Right cardiac atrium (tissue), 5 donors: Measurements from ENCODE around the gene ARSA. TPM values are rescaled to one million over a fixed set of nuclear protein-coding genes. Genes with fewer than 3 reads are reported as not detected.

Experiments used
- ATAC-seq, 2 donors: fragments of 200-7000 bp; cut with Tn5 transposase; one replicate each; pipeline versions ENCODE4 v1.8.0 to v1.9.1; 2020; ENCODE audit warnings: moderate library complexity in 2 of 2, mild to moderate bottlenecking in 1 of 2
- DNase-seq, 3 donors: peaks; one replicate each; pipeline ENCODE4 v3.0.0-alpha.2; 2020
- H3K27ac ChIP-seq: one replicate; pipeline ENCODE4 v1.5.1; 2013; ENCODE audit warnings: mild to moderate bottlenecking, low read length, control low read depth, moderate library complexity
- H3K27me3 ChIP-seq: one replicate; pipeline ENCODE4 v1.6.1; 2013; ENCODE audit not compliant: control insufficient read depth, insufficient read depth
- H3K4me1 ChIP-seq: one replicate; pipeline ENCODE4 v1.6.1; 2013; ENCODE audit warnings: low read length; ENCODE audit not compliant: control insufficient read depth, insufficient read depth
- H3K4me3 ChIP-seq: one replicate; pipeline ENCODE4 v1.5.1; 2013; ENCODE audit warnings: low read length, control low read depth
- H3K9me3 ChIP-seq: one replicate; pipeline ENCODE4 v1.6.1; 2013; ENCODE audit warnings: low read length; ENCODE audit not compliant: control insufficient read depth
- WGBS: extraction: QIAGEN DNeasy Blood & Tissue Kit; methylation state at CpG from one replicate; pipeline ENCODE4 v1.1.7; 2013; 5-methylcytosine and 5-hydroxymethylcytosine counted together
- intact Hi-C, 4 donors: fragments of 100-400 bp; cut with DNase I; formaldehyde crosslinking; loops; one replicate each; pipeline versions ENCODE4 v1.11.0 to v1.14.0; 2022 to 2023
- polyA plus RNA-seq: library from polyadenylated mRNA; stranded (reverse); fragments of 200-250 nt; gene quantifications from one replicate; pipeline ENCODE4 v1.2.3, GENCODE V29; 2013
- total RNA-seq, 4 donors: library from RNA; stranded (reverse); fragmentation: NEBNext Ultra II Directional; extraction: Animal tissue kit (Norgen Biotek cat#: 25700); gene quantifications; one replicate each; pipeline ENCODE4 v1.2.1, GENCODE V29; 2021
- donor health status: healthy with polysubstance abuse.
- donor health status: DM: no; HTN: yes; CAD: no.
- donor health status: DM: no; HTN: no; CAD: no.
- donor health status: DM: no; HTN: yes; CAD: no; lungs with severe emphysema.
- donor health status: DM: yes; HTN: yes; CAD: no.

Gene ARSA
- total and polyA plus RNA-seq, 5 donors: 30.3 to 37.0 (median 32.7) TPM

- peaks cover 6% of the 10 kb centered on the region for H3K4me1 ChIP-seq
- H3K27ac ChIP-seq: peak overlapping the region; percentile 22
- H3K9me3 ChIP-seq: no peaks in the 10 kb centered on the region
- ATAC-seq (peak in 1 of 2 donors; percentile 7), DNase-seq (no peak)
- no peaks in the 10 kb centered on the region for H3K27me3 ChIP-seq
- WGBS: 31% methylated on average over 16 of the region's 16 CpGs
- intact Hi-C loops: loop anchor here in 1 of 4 donors (5.0 kb wide), 1 partner anchor 69 kb away; no protein-coding TSS in a partner anchor
- H3K4me3 ChIP-seq: peak overlapping the region; percentile 64
Measured at GRCh38 chr22:50628543-50629134, 687 bp upstream of the ARSA start.

DNA sequence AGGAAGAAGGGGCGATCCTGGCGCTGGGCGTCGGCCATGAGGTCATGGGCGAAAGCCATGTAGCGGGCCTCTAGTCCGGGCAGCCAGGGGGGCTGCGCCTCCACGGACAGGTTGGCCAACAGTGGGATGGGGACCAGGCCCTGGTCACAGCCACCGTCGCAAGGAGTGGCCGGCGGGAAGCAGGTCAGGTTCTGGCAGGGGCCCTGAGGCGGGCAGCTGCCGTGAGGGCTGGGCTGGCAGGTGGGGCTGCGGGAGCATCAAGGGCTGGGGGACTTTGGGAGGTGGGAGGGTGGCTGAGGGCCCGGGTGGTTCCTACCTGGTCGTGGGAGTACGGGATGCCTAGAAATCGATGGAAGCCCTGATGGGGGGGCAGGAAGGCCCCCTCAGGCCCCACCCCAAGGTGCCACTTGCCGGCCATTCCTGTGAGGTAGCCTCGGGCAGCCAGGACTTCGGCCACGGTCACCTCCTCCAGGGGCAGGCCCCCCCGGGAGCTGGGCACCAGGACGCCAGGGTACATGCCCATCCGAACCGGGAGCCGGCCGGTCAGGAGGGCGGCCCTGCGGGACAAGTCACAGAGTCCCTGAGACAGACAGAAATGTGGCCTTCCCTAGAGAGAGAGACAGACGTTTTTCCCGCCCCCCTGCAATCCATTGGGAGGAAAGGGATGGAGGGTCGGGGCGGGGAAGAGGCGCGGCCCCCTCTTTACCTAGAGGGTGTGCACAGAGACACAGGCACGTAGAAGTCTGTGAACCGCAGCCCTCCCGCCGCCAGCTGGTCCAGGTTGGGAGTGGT lies 906 bp downstream of the ARSA start:
- Histone ChIP-seq H3K4me3 (peak overlapping the region; percentile 64), H3K9me3 (no peaks in the 10 kb centered on the region), H3K27me3 (no peaks in the 10 kb centered on the region), H3K4me1 (peaks cover 6% of the 10 kb centered on the region), H3K27ac (peak overlapping the region; percentile 42)
- DNase-seq (peak in 2 of 3 donors; percentile 70 to 79), ATAC-seq (peak; percentile 0 to 9)
- intact Hi-C loops: loop anchor here in 1 of 4 donors (5.0 kb wide), 1 partner anchor 70 kb away; no protein-coding TSS in a partner anchor
- 66% methylated on average over 42 of the region's 42 CpGs for WGBS

GRCh38 chr22:50626314-50626849 lies 1.6 kb downstream of the ARSA start:
- peaks cover 6% of the 10 kb centered on the region for H3K4me1 ChIP-seq
- H3K27me3 ChIP-seq: no peaks in the 10 kb centered on the region
- H3K9me3 ChIP-seq: no peaks in the 10 kb centered on the region
- no peak overlapping the region for H3K4me3 ChIP-seq
- peak in 1 of 3 donors; percentile 47 for DNase-seq
- 72% methylated on average over 12 of the region's 12 CpGs for WGBS
- peak in 1 of 2 donors; percentile 0 for ATAC-seq
- intact Hi-C loops: loop anchor here in 1 of 4 donors (5.0 kb wide), 1 partner anchor 71 kb away; no protein-coding TSS in a partner anchor
- no peak overlapping the region for H3K27ac ChIP-seq

GRCh38 chr22:50625568-50626313 lies 2.2 kb downstream of the ARSA start:
- no peaks in the 10 kb centered on the region for H3K27me3 ChIP-seq
- intact Hi-C loops: loop anchor here in 1 of 4 donors (5.0 kb wide), 1 partner anchor 72 kb away; no protein-coding TSS in a partner anchor
- peak in 1 of 3 donors; percentile 70 for DNase-seq
- H3K4me3 ChIP-seq: no peak overlapping the region
- no peak for ATAC-seq
- peaks cover 6% of the 10 kb centered on the region for H3K4me1 ChIP-seq
- H3K9me3 ChIP-seq: no peaks in the 10 kb centered on the region
- WGBS: 81% methylated on average over 27 of the region's 27 CpGs
- H3K27ac ChIP-seq: no peak overlapping the region

DNA sequence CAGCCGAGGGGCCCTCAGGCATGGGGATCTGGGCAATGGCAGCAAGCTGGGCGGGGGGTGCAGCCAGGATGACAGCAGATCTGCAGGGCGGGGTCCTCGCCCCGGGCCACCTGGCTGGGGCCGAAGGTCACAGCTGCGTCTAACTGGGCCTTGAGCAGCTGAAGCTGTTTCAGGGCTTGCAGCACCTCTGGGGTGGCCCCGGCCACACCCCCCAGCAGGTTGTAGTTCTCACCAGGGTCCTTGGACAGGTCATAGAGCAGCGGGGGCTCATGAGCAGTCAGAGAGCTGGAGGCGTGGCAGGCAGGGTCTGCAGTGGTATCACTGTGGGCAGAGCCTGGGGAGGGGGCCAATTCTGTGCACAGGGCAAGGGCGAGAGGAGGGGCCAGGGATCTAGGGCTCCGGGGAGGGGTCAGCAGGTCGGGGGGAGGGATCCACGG lies 2.8 kb downstream of the ARSA start:
- Histone ChIP-seq H3K9me3 (no peaks in the 10 kb centered on the region), H3K4me1 (peaks cover 6% of the 10 kb centered on the region), H3K27me3 (no peaks in the 10 kb centered on the region), H3K4me3 (no peak overlapping the region), H3K27ac (no peak overlapping the region)
- DNase-seq (peak in 1 of 3 donors; percentile 61), ATAC-seq (no peak)
- intact Hi-C loops: loop anchor here in 1 of 4 donors (5.0 kb wide), 1 partner anchor 72 kb away; no protein-coding TSS in a partner anchor
- 87% methylated on average over 14 of the region's 14 CpGs for WGBS

DNA sequence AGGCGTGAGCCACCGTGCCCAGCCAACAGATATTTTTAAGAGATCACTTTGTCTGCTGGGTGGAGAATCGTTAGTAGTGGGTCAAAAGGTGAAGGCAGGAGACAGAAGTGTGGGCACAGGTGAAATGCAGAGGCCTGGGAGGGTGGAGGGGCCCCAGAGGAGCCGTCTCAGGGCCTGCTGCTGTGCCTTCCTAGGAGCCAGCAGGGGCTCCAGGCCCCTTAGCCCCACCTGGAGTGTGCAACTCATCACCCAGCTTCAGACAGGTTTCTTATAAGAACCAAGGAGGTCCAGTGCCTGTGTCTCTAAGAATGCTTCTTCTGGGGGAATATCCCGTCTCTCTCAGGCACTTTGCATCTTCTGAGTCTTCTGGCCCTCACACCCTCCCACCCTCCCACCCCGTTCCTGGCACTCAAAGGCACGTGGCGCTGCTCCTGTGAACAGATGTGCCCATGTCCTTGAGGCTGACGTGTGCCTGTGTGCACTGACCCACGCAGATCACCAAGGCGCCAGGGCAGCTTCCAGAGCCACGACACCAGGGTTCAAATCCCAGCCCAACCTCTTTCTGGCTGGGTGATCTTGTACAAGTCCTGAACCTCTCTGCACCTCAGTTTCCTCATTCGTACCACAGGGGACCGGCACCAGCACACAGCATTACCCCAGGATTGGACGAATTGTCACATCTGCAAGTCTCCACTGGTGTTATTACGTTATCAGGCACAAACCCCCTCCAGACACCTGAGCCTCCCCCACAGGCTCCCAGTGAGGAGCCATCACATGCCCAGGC lies 3.4 kb downstream of the ARSA start:
- Histone ChIP-seq H3K27ac (no peak overlapping the region), H3K4me1 (peaks cover 6% of the 10 kb centered on the region), H3K4me3 (no peak overlapping the region), H3K9me3 (no peaks in the 10 kb centered on the region), H3K27me3 (no peaks in the 10 kb centered on the region)
- 77% methylated on average over 16 of the region's 16 CpGs for WGBS
- ATAC-seq (no peak), DNase-seq (no peak)
- intact Hi-C loops: loop anchor here in 1 of 4 donors (5.0 kb wide), 1 partner anchor 73 kb away; no protein-coding TSS in a partner anchor

- peaks cover 1% of the 10 kb centered on the region for H3K4me1 ChIP-seq
- no peaks in the 10 kb centered on the region for H3K9me3 ChIP-seq
- 68% methylated on average over 16 of the region's 16 CpGs for WGBS
- DNase-seq: no peak
- H3K4me3 ChIP-seq: no peak overlapping the region
- no peak overlapping the region for H3K27ac ChIP-seq
- intact Hi-C loops: no loop called here
- H3K27me3 ChIP-seq: no peaks in the 10 kb centered on the region
- ATAC-seq: no peak
Measured at GRCh38 chr22:50622723-50623327, 5.1 kb downstream of the ARSA start.

DNA sequence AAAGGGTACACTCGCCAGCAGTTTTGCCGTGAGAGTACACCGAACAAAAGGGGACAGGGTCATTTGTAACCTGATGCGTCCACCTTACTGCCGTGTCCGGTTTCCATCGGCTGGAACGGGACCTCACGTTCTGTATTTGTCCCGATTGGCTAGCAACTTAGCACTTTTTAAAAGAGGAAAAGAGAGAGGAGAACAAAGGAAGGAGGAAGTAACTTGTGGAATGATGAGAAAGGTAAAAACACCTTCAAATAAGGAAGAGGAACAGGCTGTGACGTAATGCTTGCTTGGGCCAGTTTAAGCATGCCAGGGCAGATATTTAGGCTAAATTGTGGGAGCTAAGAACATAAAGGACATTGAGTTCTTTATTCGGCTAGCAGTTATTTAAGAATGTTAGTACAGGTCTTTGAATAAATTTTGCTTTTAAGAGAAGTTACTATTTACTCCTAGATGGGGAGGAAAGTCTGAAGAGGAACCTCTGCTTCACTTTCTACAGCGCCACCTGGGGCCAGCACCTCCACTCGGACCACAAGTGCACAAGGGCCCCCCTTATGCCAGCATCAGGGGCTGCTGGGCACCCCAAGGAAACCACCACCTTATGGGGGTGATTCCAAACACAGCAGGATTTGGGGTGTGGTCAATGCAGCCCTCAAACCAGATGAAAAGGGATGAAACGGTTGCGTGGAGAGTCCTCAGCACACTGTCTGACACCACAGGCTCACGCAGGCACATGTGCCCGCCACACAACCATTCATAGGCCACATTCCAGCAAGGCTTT lies 5.8 kb downstream of the ARSA start:
- Histone ChIP-seq H3K27me3 (no peaks in the 10 kb centered on the region), H3K4me3 (no peak overlapping the region), H3K4me1 (peaks cover 1% of the 10 kb centered on the region), H3K9me3 (no peaks in the 10 kb centered on the region), H3K27ac (no peak overlapping the region)
- intact Hi-C loops: no loop called here
- 38% methylated on average over 18 of the region's 18 CpGs for WGBS
- no peak for ATAC-seq
- DNase-seq: peak in 1 of 3 donors; percentile 58

GRCh38 chr22:50621356-50621880 lies 6.5 kb downstream of the ARSA start:
- DNase-seq: no peak
- Histone ChIP-seq H3K27me3 (no peaks in the 10 kb centered on the region), H3K27ac (no peak overlapping the region), H3K4me1 (no peaks in the 10 kb centered on the region), H3K4me3 (no peak overlapping the region), H3K9me3 (no peaks in the 10 kb centered on the region)
- peak; percentile 4 to 39 for ATAC-seq
- 32% methylated on average over 10 of the region's 10 CpGs for WGBS
- intact Hi-C loops: no loop called here
